Body of pancreas (tissue), 4 donors: Measurements from ENCODE around the gene CFAP57. TPM values are rescaled to one million over a fixed set of nuclear protein-coding genes. Genes with fewer than 3 reads are reported as not detected.

Experiments used
- ATAC-seq: fragments of 150-250 bp; one replicate; pipeline ENCODE4 v1.9.1; 2016
- DNase-seq, 4 donors: peaks; one replicate each; pipeline ENCODE4 v3.0.0-alpha.2; 2019
- H3K27ac ChIP-seq, 4 donors: fragments of 200-600 bp; sonication (generic); 1 replicate in 3 of 4; 2 replicates in 1 of 4; pipeline versions ENCODE4 v1.5.1 to v1.6.1; 2016 to 2019; ENCODE audit warnings: mild to moderate bottlenecking in 1 of 4, mixed read lengths in 1 of 4, moderate library complexity in 1 of 4
- H3K27me3 ChIP-seq, 2 donors: fragments of 200-600 bp; sonication (generic); one replicate each; pipeline ENCODE4 v1.6.0; 2016; ENCODE audit warnings: mild to moderate bottlenecking in 1 of 2
- H3K36me3 ChIP-seq, 2 donors: fragments of 200-600 bp; sonication (generic); replicated peaks in 1 of 2; 2 replicates each; pipeline ENCODE4 v1.5.1; 2016; ENCODE audit warnings: low read depth in 2 of 2; ENCODE audit not compliant: insufficient read depth in 1 of 2
- H3K4me1 ChIP-seq: fragments of 200-600 bp; sonication (generic); one replicate; pipeline ENCODE4 v1.6.0; 2016
- H3K4me3 ChIP-seq, 2 donors: fragments of 200-600 bp; sonication (generic); 1 replicate in 1 of 2; 2 replicates in 1 of 2; pipeline ENCODE4 v1.5.1; 2016 to 2019
- H3K9me3 ChIP-seq, 3 donors: fragments of 200-600 bp; sonication (generic); 1 replicate in 2 of 3; 2 replicates in 1 of 3; pipeline ENCODE4 v1.5.1; 2016
- CTCF ChIP-seq, 7 experiments: fragments of 450-650 bp in 4 of 7; fragments of 200-600 bp in 3 of 7; sonication (generic) in 3 of 7; IDR thresholded peaks; one replicate each; pipeline ENCODE4 v1.5.1; 2016 to 2019; ENCODE audit warnings: antibody characterized with exemption in 7 of 7
- POLR2A ChIP-seq, 3 donors: fragments of 450-650 bp; IDR thresholded peaks; one replicate each; pipeline ENCODE4 v1.6.1; 2016; ENCODE audit warnings: antibody characterized with exemption in 3 of 3, mild to moderate bottlenecking in 2 of 3
- WGBS, 2 donors: methylation state at CpG; one replicate each; pipeline ENCODE4 v1.1.5; 2017; 5-methylcytosine and 5-hydroxymethylcytosine counted together
- intact Hi-C: fragments of 100-400 bp; cut with DNase I; formaldehyde crosslinking; loops from one replicate; pipeline ENCODE4 v1.15.1; 2023
- total RNA-seq, 2 donors: library from RNA; depleted of rRNA; stranded (reverse); fragments of >200 nt; gene quantifications; one replicate each; pipeline ENCODE4 v1.1.0, GENCODE V29; 2016

CFAP57 gene
- total RNA-seq, 2 donors from 2014 or later = 0.26 to 1.3 TPM

GRCh38 chr1:43232074-43232473, 59.9 kb downstream of the CFAP57 start:
- no peak for ATAC-seq
- H3K36me3 ChIP-seq = no peaks in the 10 kb centered on the region
- intact Hi-C loops = loop anchor here (10.0 kb wide), 1 partner anchor 133 kb away; the partner anchor contains the start of gene ELOVL1
- TF ChIP-seq CTCF (IDR thresholded peaks at IDR 0.05) = no peak
- no peak for TF ChIP-seq POLR2A (IDR thresholded peaks at IDR 0.05)
- DNase-seq = no peak
- no peaks in the 10 kb centered on the region for H3K9me3 ChIP-seq
- WGBS, 2 donors = 48 to 55% methylated on average over 4 of the region's 4 CpGs
- peaks cover 4% of the 10 kb centered on the region for H3K4me1 ChIP-seq
- H3K27me3 ChIP-seq = no peaks in the 10 kb centered on the region
- no peak overlapping the region for H3K4me3 ChIP-seq
- H3K27ac ChIP-seq = no peak overlapping the region

- DNase-seq (no peak), ATAC-seq (no peak)
- H3K27ac ChIP-seq = no peak overlapping the region
- H3K36me3 ChIP-seq = no peaks in the 10 kb centered on the region
- no peaks in the 10 kb centered on the region for H3K9me3 ChIP-seq
- intact Hi-C loops = loop anchor here (10.0 kb wide), 1 partner anchor 132 kb away; the partner anchor contains the start of gene ELOVL1
- no peak overlapping the region for H3K4me3 ChIP-seq
- peaks cover under 1% of the 10 kb centered on the region for H3K4me1 ChIP-seq
- 79 to 82% methylated on average over 4 of the region's 4 CpGs for WGBS, 2 donors
- H3K27me3 ChIP-seq = no peaks in the 10 kb centered on the region
- TF ChIP-seq CTCF (IDR thresholded peaks at IDR 0.05) (no peak), POLR2A (IDR thresholded peaks at IDR 0.05) (no peak)
These were observed 60.4 kb downstream of the CFAP57 start for GRCh38 chr1:43232482-43232881.

- Histone ChIP-seq H3K4me3 (no peak overlapping the region), H3K27ac (no peak overlapping the region)
These were observed 61.5 kb downstream of the CFAP57 start for GRCh38 chr1:43233631-43234030.

GRCh38 chr1:43234267-43234666, 62.1 kb downstream of the CFAP57 start:
- H3K4me1 ChIP-seq = peaks cover 5% of the 10 kb centered on the region
- intact Hi-C loops = loop anchor here (10.0 kb wide), 1 partner anchor 131 kb away; the partner anchor contains the start of gene ELOVL1

More at GRCh38 chr1:43233631-43234030, 61.5 kb downstream of the CFAP57 start:
- DNase-seq (no peak), ATAC-seq (no peak)
- intact Hi-C loops = loop anchor here (10.0 kb wide), 1 partner anchor 131 kb away; the partner anchor contains the start of gene ELOVL1
- Histone ChIP-seq H3K36me3 (no peaks in the 10 kb centered on the region), H3K4me1 (peaks cover 5% of the 10 kb centered on the region), H3K9me3 (no peaks in the 10 kb centered on the region), H3K27me3 (no peaks in the 10 kb centered on the region)
- 88 to 95% methylated on average over 5 of the region's 5 CpGs for WGBS, 2 donors
- no peak for TF ChIP-seq POLR2A (IDR thresholded peaks at IDR 0.05)
- TF ChIP-seq CTCF (IDR thresholded peaks at IDR 0.05) = no peak

More at GRCh38 chr1:43234267-43234666, 62.1 kb downstream of the CFAP57 start:
- Histone ChIP-seq H3K27me3 (no peaks in the 10 kb centered on the region), H3K36me3 (no peaks in the 10 kb centered on the region), H3K9me3 (no peaks in the 10 kb centered on the region), H3K4me3 (no peak overlapping the region), H3K27ac (no peak overlapping the region)
- TF ChIP-seq POLR2A (IDR thresholded peaks at IDR 0.05) (no peak), CTCF (IDR thresholded peaks at IDR 0.05) (no peak)
- DNase-seq = no peak
- 89 to 95% methylated on average over 14 to 17 of the region's 17 CpGs for WGBS, 2 donors
- ATAC-seq = no peak
